PC-3 (cell line): ENCODE measurements around the gene LDHAL6B.

Source experiments
- EZH2 ChIP-seq: fragments of 300-600 bp; sonication (generic); IDR thresholded peaks from one replicate; pipeline ENCODE4 v1.6.1; 2017; ENCODE audit warnings: antibody characterized with exemption, mild to moderate bottlenecking, low read length; ENCODE audit not compliant: unreplicated experiment
- TF ChIP-seq, protein P1 (sequence below): fragments of 300-600 bp; sonication (generic); conservative IDR thresholded peaks from 2 replicates; pipeline ENCODE4 v1.5.1; 2017; ENCODE audit warnings: antibody characterized with exemption, low read depth, mild to moderate bottlenecking, low read length

DNA sequence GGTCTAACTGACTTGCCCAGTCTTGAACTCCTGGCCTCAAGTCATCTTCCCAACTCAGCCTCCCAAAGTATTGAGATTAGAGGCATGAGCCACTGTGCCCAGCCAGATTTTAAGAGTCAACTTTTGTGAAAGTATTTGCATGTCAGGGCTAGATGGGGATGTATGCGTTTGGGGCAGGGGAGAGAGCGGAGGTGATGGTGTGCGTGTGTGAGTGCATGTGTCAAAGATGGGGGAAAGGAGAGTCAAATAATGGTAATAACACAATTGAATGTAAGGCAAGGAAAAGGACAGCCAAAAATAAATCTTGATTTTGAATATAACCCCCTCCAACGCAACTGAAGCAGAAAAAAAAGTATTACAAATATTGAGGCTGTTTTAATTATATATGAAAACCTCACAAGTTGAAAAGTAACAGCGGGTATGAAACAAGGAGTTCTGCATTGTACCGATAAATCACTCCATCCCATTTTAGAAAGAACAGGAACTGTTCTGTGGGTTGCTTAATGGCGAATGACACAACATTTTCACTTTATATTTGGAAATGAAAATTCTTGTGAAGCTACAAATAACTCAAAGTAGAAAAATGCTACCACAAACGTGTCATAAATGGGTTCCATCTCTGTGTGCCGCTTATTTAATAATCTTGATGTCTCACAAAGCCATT is 29.9 kb upstream of the LDHAL6B start:
- TF ChIP-seq, protein P1, sequence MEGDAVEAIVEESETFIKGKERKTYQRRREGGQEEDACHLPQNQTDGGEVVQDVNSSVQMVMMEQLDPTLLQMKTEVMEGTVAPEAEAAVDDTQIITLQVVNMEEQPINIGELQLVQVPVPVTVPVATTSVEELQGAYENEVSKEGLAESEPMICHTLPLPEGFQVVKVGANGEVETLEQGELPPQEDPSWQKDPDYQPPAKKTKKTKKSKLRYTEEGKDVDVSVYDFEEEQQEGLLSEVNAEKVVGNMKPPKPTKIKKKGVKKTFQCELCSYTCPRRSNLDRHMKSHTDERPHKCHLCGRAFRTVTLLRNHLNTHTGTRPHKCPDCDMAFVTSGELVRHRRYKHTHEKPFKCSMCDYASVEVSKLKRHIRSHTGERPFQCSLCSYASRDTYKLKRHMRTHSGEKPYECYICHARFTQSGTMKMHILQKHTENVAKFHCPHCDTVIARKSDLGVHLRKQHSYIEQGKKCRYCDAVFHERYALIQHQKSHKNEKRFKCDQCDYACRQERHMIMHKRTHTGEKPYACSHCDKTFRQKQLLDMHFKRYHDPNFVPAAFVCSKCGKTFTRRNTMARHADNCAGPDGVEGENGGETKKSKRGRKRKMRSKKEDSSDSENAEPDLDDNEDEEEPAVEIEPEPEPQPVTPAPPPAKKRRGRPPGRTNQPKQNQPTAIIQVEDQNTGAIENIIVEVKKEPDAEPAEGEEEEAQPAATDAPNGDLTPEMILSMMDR: no peak
- no peak for TF ChIP-seq EZH2
